GM11168 (cell line): ENCODE data around the gene NRXN3.

ENCODE experiments used
- in situ Hi-C: fragments of 300-500 bp; cut with MboI; formaldehyde crosslinking; loops from one replicate; pipeline ENCODE4 v1.12.0; 2022; ENCODE audit warnings: low sequenced_read_pairs; ENCODE audit not compliant: unreplicated experiment

NRXN3 gene

DNA sequence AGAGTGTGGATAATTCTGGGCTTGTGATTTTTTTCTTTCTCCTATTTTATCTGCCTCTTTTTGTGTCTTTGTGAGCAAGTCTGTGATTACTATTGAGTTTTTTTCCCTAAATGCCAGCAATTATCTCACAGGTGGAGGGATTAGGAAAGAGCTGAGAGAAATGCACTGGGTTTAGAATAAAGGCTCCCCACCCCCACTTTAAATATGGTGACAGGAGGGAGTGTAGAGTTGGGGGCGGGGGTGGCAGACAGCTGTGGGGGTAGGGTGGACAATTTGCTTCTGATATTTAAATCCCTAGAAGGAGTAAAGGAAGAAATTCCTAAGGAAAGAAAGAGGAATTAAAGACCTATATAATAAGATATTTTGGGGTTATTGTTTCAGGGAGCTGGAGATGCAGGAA is 145.9 kb downstream of the NRXN3 start:
- in situ Hi-C loops = no loop called here

DNA sequence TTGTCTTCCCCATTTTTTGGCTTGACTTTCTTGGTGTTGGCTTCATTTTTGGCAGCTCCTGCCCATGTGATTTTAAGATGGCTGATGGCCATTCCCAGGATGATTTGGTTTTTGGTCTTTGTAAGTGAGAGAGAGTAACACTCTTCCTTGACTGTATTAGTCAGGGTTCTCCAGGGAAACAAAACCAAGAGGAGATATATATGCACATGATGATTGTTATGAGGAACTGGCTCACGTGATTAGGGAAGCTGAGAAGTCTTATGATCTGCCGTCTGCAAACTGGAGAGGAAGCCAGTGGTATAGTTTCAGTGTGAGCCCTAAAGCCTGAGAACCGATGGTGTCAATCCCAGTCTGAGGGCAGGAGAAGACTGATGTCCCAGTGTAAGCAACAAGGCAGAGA is 146.6 kb downstream of the NRXN3 start:
- in situ Hi-C loops = no loop called here

DNA sequence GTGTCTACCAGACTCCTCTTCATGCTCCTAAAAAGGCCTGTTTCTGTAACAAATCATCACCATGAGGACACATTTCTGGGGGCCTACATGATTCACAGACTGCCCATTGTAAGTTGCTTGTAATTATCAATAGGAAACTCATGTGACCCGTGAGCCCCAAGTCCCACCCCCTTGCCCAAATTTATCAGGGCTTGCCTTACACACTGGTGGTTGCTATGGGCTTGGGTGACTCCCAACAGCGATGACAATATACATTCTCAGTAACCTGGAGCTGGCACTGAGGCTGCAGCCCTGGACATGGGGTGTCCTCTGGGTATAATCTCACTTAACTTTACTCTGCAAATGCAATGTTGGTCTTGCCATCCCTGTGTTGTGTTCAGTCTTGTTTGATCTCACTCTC is 149.2 kb downstream of the NRXN3 start:
- in situ Hi-C loops = no loop called here

DNA sequence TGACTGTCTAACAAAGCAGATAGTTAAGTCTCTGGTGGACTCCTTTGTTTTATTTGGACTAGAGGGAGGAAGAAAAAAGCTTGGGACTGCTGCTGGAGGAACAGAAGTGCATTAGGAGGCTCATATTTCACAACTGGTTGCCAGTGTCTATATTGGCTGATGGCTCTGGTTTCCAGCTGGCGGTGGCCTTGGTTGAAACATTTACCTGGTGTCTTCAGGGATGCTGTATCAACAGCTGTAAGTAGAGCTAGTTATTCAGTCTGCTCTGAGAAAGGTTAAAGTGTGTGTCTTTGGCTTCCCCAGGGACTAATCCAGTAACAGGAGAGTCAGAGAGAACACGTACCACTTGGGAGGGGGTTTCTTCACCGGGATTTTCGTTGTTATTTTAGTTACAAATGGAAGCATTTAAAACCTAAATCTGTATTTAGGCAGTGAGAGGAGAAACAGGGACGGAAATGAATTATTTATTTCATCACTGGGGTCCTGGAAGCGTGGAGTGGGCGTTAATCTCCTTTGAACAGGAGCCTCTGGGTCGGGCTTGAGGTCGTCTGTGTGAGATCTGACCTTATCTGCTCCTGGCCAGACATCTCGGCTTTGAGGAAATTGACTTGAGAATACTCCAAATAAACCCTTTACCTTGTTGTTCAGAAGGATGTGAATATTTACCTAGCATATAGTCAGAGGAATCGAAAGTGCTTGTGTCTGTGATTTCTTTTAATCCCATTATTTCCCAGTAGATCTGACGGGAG is 149.9 kb downstream of the NRXN3 start:
- in situ Hi-C loops = no loop called here

DNA sequence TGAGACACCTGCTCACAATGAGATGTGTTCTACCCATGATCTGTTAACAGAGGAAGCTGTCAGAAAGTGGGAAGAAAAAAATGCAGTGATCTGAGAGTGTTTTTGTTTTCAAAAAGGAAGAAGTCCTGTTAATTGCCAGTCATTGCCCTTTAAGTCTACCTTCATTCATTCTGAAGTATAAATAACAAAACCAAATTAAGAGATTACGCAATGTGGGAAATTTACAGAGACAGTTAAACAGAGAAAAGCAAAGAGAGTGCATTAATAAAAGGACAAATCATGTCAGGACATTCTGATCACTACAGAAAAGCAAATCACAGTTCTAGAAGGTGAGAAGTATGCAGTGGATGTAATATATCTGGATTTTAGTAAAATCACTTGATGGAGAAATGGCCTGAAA is 154.2 kb downstream of the NRXN3 start:
- in situ Hi-C loops = no loop called here

DNA sequence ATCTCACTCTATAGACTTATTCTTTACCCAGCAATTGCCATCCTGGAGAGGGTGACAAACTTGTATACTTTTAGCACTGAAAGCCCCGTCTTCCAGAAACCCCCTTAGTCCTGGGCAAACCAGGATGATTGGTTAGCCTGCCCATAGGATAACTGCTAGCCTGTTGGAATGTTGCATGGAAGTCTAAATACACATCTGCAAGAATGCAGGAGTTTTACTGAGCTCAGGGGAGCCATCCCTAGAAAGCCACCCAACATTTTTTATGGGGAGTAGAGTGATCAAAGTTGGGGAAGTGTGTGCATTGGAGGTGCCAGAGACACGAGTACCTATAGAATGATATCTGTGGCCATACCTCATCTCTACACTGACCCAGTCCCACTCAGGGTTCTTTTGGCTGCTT is 155.7 kb downstream of the NRXN3 start:
- in situ Hi-C loops = no loop called here

DNA sequence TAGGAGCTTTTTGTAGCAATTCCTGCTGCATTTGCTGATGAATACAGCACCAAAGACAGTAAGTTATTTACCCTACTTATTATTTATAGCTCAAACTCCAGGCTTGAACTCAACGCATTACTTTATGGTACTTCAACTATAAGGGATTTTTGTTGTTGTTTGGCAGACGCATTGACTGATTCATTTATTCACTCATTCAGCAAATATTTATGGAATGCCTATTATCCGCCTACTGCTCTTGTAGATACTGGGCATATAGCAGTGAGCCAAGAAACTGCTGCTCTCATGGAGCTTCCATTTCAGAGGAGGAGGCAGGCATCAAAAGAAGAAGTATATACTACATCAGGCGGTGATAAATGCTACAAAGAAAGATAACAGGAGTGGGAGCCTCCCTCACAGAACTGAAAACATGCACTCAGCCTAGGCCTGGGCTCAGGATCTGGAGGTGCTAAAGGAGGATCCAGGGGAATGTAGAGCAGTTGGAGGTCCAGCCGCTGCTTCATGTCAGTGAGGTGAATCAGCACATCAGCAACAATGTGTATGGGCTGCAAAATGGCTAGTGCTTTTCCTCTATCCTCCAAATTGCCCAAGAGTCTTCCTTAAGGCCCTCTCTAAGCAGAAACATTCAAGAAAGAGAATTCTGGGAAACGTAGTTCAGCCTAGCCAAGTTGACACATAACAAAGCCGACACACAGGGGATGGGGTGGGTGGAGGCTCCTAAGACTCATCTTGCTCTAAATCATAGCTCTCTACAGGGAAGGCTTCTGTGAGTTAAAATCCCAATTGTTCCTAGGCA is 157.5 kb downstream of the NRXN3 start:
- in situ Hi-C loops = no loop called here

DNA sequence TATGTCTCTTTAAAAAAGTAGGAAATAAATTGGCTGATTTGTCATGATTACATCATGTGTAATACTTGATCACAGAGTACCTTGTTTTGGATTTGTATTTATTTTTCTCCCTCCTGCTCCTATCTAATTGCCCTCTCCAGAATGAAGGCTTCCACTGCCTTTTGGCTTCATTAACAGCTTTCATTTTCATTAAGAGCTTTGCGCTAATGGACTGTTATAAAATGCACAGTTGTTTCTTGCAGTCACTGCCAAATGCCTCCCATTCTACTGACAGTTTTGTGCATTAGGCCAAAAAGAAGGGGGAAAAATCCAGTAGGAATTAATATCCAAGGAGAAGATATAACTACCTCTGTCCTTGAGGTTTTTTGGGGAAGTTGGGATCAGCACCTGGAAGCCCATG is 159.2 kb downstream of the NRXN3 start:
- in situ Hi-C loops = no loop called here

DNA sequence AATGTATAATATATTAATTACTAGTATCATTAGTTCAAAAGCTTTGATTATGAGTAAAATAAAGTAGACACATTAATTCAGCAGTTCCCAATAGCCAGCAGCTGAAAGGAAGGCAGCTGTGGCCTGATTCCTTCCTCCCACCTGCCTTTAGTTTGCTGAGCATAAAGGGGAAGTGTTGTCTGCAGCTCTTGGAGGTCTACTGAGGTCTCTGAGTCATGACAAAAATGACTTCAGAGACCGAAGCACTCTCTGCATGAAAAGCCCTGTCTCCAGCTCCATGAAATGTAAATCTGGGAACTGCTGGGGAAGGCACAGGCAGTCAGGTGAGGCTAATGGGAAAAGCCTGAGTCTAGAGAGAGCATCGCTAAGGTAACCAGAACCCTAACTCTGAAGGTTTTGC is 165.4 kb downstream of the NRXN3 start:
- in situ Hi-C loops = no loop called here

DNA sequence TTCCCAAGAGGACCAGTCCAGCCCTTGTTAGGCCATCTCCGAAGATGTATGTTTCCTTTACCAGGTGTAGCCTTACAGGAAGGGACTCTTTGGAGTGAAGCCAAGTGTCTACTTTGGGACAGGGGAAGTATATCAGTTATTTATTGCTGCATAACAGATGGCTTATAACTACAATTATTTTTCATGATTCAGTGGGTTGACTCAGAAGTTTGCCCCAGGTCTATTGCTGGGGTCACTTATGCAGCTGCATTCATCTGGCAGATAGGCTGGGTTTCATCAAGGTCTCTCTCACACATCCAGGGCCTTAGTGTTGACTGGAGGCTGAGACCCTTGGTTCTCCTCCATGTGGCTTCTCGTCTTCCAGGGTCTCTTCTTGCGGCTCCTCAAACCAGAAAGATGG is 170.1 kb downstream of the NRXN3 start:
- in situ Hi-C loops = no loop called here

DNA sequence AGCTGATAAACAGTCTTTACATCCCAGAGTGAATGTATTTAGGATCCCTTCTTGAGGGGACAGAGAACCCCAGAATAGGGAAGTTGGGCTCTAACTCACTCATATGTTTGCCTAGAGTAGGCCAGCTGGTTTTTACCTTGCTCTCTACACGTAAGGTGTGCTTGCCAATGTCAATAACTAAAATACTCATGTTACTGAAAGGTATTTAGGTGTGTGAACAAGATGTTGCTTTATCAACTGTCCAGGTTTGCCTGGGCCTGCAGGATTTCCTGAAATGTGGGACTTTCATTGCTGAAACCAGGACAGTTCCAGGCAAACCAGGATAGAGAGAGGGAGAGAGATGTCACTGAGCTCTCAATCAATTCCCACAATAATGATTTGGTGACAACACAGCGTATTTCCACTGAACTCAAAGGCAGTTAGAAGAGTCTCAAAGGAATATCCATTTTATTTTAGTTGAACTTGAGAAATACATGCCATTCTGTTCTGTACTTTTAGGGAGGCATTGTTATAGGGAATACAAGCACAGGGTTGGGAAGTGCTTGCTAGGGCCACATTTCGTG is 171.7 kb downstream of the NRXN3 start:
- in situ Hi-C loops = no loop called here

DNA sequence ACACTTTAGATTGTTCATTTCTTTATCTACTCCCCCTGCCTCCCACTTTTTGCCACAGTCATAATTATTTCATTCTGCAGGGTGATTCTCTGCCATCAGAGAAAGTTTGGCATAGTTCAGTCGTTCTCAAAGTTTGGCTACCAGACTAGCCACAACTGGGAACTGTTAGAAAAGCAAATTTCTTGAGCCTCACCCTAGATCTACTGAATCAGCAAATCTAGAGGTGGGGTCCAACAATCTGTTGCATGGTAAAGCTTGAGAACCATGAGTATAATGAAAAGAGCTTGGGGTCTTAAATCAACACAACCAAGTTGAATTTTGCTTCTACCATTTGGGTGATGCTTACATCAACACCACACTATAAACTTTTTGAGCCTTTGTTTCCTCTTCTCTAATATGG is 172.7 kb downstream of the NRXN3 start:
- in situ Hi-C loops = no loop called here

DNA sequence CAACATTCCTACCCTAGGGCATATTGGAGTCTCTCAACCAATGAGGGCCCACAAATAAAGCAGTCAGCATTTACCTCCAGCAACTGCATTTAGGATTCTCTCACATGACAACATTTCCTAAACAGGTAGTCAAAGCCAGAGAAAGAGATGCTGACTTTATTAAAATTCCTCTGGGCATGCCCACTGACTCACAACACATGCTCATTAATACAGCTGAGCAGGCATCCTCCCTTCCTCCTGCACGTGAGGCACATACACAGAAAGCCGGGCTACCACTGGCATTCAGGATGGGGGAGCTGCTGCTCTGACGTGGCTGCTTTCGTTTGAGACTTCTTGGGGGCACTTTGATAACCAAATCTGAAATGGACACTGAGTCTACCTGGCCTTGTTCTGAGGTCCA is 174.1 kb downstream of the NRXN3 start:
- in situ Hi-C loops = no loop called here

DNA sequence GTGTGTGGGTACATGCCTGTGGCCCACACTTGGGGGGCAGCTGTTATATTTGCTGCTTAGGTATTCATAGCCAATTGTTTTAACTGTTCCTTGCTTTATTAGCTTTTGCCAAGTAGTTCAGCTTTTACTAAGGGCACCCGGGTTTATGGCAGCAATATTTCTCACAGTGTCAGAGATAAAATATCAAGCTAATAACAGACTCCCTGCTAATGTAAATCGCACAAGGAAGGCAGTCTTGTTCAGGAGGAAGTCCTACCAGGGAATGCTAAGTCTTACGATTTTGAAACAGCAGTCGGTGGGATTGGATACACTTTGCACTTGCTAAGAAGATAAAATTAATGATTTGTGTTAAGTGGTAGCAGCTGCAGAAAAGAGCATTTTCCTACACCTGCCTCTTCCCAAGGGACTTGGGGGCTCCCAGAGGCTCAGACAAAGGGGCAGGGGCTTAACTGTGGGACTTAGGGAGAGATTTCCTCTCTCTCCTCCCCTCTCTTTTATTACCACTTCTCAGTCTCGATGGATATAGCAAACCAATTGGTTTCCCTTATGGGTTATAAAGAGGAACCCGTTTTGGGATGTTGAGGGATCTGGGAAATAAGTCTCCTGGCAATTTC is 175.1 kb downstream of the NRXN3 start:
- in situ Hi-C loops = no loop called here

DNA sequence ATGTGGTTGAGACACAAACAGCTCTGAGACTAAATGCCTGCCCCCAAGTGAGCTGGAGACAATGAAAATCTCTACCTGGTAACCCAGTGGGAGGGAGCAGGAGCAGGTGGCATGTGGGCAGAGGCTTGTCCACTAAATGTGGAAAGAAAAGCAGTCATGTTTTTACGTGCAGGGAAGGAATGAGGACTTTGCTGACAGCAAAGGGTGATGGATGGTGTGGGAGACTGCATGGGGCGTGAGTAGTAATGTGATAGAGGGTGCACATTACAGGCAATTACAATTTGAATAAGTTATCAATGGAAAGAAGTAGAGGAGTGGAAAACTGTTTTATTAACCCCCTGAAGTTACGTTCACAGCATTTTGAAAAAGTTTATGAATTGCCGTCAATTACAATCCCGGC is 176.6 kb downstream of the NRXN3 start:
- in situ Hi-C loops = no loop called here

DNA sequence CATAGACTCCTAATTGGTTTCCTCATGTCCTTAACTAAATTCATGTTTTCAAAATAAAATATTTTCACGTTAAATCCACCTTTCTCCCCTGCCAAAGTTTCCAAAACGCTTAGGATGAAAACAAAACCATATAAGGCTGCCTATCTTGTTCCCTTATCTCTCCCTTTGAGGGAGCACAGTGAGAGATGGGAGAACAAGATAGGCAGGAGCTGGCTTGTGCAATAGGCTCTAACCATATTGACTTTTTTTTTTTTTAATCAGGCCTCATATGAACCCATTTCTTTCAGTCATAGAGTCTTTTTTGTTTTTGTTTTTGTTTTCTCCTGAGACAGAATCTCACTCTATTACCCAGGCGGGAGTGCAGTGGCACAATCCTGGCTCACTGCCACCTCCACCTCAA is 184.9 kb downstream of the NRXN3 start:
- in situ Hi-C loops = no loop called here

DNA sequence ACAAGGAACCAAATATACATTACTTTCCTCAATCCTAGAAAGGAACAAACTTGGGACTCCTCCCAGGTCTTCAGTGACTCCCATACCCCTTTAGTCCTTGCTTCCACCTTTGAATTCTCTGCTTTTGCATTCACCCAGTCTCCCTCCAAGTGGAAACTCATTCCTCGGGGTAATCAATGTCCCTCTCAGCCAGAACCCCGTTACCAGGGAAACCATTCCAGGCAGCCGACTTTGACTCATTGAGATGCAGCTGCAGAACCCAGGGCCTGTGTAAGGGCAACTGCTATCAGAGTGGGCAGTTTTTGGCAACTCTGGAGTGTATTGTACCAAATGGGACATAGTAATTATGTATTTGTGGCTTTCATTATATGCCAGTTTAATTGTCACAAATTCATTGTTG is 186.2 kb downstream of the NRXN3 start:
- in situ Hi-C loops = no loop called here

DNA sequence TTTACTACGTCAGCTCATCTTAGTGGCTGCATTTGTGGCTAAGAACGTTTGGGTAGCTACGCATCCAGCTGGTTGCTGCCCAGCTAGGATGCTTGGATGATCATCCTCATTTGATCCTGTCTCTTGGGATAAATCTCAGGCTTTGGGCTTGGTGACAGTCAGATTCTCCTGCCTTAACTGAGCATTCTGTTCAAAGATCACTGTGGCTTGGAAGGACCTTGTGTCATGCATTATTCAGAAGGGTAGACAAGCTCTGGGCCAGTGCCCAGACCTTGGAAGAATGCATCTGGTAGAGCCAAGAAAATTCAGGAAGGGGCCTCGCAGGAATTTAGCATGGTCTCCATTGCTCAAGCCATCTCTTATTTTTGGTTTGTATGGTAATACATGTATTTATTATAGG is 188.4 kb downstream of the NRXN3 start:
- in situ Hi-C loops = no loop called here

DNA sequence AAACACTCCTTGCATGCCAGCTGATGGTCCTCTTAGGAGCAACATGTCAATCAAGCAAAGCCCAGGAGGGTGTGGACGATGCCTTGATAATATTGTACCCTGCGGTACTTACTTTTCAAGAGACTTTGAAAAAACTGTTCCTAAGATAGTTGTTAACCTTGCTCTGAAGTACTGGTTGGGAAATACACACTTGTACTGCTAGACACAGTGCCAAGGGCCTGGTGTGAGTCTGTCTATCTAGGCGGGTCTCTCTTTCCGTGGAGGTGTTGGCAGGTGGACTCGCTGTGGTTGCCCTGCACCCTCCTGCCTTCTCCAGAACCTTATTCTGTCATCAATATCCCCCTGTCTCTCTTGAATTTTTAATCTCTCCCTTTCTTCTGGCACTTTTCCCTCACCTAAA is 189.4 kb downstream of the NRXN3 start:
- in situ Hi-C loops = no loop called here

DNA sequence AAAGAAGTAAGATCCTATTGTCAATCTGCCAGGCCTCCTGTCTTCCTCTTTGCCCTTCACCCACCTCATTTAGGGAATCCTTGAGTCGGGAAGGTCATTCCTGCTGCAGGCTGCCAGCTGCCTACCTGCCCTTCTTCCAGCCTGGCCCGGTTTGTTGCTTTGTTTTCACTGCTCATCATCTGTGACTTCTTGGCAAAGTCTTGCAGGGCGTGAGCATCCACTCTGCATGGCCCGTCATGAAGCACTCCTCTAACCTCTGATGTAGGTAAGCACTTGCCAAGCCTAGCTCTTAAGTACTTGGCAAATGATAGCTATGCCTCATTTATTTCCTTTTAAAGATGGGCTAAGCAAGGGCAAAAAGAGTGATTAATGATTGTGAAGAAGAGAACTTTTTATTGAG is 192.8 kb downstream of the NRXN3 start:
- in situ Hi-C loops = no loop called here

DNA sequence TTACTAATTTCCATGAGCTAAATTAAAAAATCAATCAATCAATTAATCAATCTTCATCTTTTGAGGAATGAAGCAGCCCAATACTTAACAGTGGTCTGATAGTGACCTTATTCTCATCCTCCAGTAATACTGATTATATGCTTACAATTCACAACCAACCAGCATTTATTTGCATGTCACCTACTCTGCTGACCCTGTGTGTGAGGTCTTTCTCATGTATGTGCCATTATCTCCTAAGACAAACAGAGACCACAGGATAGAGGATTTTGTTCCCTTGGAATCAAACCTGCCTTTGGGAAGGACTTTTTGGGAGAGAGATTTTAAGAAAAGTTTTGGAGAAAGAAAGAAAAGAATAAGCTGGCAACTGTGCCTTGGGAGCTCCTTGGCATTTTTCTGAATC is 197.2 kb downstream of the NRXN3 start:
- in situ Hi-C loops = no loop called here
